Placental epithelial cell (primary cell): ENCODE measurements around the gene RBM12. TPM values are rescaled to one million over a fixed set of nuclear protein-coding genes. Genes with fewer than 3 reads are reported as not detected.

ENCODE experiments used
- small RNA-seq: library from RNA; depleted of rRNA; stranded (forward); fragments of <200 nt; gene quantifications from one replicate; pipeline ENCODE3, GENCODE V24; 2012
- total RNA-seq: library from RNA; depleted of rRNA; stranded (reverse); fragments of >200 nt; gene quantifications from 2 replicates; pipeline ENCODE4 v1.2.3, GENCODE V29; 2012

RBM12 gene, protein sequence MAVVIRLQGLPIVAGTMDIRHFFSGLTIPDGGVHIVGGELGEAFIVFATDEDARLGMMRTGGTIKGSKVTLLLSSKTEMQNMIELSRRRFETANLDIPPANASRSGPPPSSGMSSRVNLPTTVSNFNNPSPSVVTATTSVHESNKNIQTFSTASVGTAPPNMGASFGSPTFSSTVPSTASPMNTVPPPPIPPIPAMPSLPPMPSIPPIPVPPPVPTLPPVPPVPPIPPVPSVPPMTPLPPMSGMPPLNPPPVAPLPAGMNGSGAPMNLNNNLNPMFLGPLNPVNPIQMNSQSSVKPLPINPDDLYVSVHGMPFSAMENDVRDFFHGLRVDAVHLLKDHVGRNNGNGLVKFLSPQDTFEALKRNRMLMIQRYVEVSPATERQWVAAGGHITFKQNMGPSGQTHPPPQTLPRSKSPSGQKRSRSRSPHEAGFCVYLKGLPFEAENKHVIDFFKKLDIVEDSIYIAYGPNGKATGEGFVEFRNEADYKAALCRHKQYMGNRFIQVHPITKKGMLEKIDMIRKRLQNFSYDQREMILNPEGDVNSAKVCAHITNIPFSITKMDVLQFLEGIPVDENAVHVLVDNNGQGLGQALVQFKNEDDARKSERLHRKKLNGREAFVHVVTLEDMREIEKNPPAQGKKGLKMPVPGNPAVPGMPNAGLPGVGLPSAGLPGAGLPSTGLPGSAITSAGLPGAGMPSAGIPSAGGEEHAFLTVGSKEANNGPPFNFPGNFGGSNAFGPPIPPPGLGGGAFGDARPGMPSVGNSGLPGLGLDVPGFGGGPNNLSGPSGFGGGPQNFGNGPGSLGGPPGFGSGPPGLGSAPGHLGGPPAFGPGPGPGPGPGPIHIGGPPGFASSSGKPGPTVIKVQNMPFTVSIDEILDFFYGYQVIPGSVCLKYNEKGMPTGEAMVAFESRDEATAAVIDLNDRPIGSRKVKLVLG
- 52.2 and 67.7 TPM in 2 replicates for total RNA-seq

DNA sequence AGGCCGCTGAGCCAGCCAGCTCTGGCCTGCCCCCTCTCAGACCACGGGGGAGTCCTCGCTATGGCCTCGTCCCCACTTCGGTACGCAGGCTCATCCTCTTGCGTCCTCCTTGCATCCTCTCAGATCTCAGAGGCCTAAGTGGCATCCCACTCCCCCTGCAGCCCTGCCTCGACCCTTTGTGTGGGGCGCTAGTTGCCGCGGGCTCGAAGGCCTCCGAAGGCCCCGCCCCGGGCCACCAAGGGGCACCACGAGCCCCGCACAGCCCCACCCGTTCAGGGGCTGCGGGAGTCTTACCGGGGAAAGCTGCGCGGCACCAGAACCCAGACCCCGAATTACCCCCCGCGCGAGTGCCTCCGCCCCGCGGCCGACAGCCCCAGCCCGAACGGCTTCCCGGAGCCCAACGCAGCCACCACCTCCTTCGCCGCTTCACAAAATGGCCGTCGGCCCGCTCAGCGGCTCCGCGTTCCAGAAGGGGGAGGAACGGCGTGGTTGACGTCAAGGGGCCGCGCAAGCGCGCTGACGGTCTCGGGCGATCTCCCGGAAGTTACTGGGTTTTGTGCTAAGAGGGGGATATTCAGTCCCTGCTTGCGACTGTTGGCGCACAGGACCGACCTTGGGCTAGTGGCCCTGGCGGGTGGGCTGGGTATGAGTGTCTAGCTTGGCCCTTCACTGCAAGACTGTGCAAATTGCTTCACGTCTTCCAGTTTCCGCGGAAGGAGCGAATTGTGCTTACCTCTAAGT, at the start of gene RBM12, which contains the start of gene CPNE1:
RBM12 (minus strand) TSS at position 435 of the 741 bp plus-strand sequence. CDS start 9,578 bp downstream, outside the sequence.
CPNE1 (minus strand) TSS at position 435 of the 741 bp plus-strand sequence. CDS start 31,977 bp downstream, outside the sequence.

DNA sequence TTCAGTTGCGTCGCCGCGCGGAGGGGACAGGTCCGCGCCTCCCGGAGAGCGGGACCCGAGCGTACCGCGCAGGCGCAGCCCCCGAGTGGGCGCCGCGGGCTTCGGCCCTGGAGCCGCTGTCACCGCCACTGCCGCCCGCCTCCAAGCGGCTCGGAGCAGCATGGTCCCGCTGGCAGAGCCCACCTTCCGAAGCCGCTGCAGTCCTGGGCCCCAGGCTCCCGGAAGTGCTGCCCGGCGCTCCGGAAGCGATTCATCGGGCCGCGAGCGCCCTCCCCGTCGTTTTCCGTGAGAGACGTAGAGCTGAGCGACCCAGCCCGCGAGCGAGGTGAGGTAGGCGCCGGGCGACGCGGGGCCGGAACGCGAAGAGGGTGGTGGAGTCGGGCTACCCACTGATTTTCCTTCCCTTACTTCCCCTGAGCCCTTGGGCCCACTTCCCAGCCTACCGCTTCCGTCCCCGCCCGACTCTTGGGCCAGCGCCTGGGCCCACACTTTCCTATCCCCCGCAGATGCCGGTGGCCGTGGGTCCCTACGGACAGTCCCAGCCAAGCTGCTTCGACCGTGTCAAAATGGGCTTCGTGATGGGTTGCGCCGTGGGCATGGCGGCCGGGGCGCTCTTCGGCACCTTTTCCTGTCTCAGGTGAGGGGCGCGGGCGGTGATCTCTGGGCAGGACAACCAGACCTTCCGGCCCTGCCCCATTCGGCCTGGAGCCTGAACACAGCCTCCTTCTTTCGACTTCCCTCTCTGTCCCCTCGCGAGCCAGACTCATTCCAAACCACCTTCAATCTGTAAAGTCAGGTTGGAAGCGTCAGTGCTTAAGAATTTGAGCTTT, 34.6 kb upstream of the RBM12 start, which contains the start of the genes NFS1 and ROMO1:
NFS1 (minus strand) TSS at position 226 of the 830 bp plus-strand sequence; CDS start at position 162, 64 bp downstream.
ROMO1 (plus strand) TSS at position 279 of the 830 bp plus-strand sequence; CDS start at position 507, 228 bp downstream.

DNA sequence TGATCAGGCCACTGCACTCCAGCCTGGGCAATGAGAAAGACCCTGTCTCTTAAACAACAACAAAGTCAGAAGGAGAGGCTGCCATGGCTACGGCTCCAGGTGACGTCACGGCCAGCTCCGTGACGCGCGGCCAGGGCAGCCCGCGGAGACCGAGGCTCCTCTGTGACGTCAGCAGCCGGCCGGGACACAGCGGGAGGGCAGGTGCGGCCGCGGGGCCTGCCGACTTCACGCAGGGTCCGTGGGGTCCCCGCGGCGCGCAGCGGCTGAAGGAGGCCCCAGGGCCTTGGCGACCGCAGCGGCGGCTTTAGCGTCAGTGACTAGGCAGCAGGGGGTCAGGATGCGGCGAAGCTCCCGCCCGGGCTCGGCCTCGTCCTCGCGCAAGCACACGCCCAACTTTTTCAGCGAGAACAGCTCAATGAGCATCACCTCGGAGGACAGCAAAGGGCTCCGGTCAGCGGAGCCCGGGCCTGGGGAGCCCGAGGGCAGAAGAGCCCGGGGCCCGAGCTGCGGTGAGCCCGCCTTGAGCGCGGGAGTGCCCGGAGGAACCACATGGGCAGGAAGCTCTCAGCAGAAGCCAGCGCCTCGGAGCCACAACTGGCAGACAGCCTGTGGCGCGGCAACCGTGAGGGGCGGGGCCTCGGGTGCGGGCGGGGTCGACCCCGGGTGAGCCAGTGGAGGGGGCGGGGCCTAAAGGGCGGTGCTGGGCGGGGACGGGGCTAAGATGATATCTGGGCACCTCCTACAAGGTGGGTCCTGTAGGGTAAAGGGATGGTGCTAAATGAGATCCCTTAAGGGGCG, 48.8 kb downstream of the RBM12 start, which contains the start of gene SPAG4:
SPAG4 (plus strand) TSS at position 163 of the 798 bp plus-strand sequence; CDS start at position 338, 175 bp downstream.

Small RNA genes within 50 kb of the gene (small RNA-seq; reads per million reads assigned to genes)
- not detected for gene RNU6-759P

Other genes with a start within 250 kb of the RBM12 start
- under 0.01 TPM in 1 of 2 replicates, not detected in the other for gene GDF5, start 226.7 kb downstream of the RBM12 start, total RNA-seq
- 13.9 and 16.1 TPM in 2 replicates for gene CEP250, start 209.3 kb downstream of the RBM12 start, total RNA-seq
- gene C20orf173, start 135.2 kb downstream of the RBM12 start, total RNA-seq = not detected in 2 replicates
- gene ERGIC3, start 122.8 kb downstream of the RBM12 start, total RNA-seq = 382 and 490 TPM in 2 replicates
- 2.7 and 12.2 TPM in 2 replicates for gene SPAG4, start 49.1 kb downstream of the RBM12 start, total RNA-seq
- 203 and 293 TPM in 2 replicates for gene CPNE1, start within 50 bp of the RBM12 start, total RNA-seq
- 25.5 and 31.7 TPM in 2 replicates for gene NFS1, start 34.5 kb upstream of the RBM12 start, total RNA-seq
- gene ROMO1, start 34.5 kb upstream of the RBM12 start, total RNA-seq = 148 and 264 TPM in 2 replicates
- gene RBM39, start 77.4 kb upstream of the RBM12 start, total RNA-seq = 240 and 475 TPM in 2 replicates
- gene PHF20, start 107.1 kb upstream of the RBM12 start, total RNA-seq = 29.1 and 29.3 TPM in 2 replicates